Left lung (tissue), 10 donors: ENCODE data around the gene HOXA5. TPM values are rescaled to one million over a fixed set of nuclear protein-coding genes. Genes with fewer than 3 reads are reported as not detected.

ENCODE experiments used
- ATAC-seq: fragments of 200-7000 bp; cut with Tn5 transposase; one replicate; pipeline ENCODE4 v1.9.1; 2020; ENCODE audit warnings: moderate library complexity
- DNase-seq, 4 donors: peaks; one replicate each; pipeline ENCODE4 v3.0.0-alpha.2; 2013 to 2020
- H3K27ac ChIP-seq, 2 donors: fragments of 200-600 bp; sonication (generic) in 1 of 2; one replicate each; pipeline versions ENCODE4 v1.5.0 to v1.8.0; 2020 to 2021
- H3K27me3 ChIP-seq, 2 donors: fragments of 200-600 bp; sonication (generic) in 1 of 2; one replicate each; pipeline versions ENCODE4 v1.5.0 to v1.8.0; 2020 to 2021
- H3K36me3 ChIP-seq, 2 donors: fragments of 200-600 bp; sonication (generic) in 1 of 2; one replicate each; pipeline versions ENCODE4 v1.5.0 to v1.8.0; 2020 to 2021
- H3K4me1 ChIP-seq, 2 donors: fragments of 200-600 bp; one replicate each; pipeline ENCODE4 v1.8.0; 2021
- H3K4me3 ChIP-seq, 2 donors: fragments of 200-600 bp; sonication (generic) in 1 of 2; one replicate each; pipeline versions ENCODE4 v1.5.0 to v1.8.0; 2020 to 2021; ENCODE audit warnings: mild to moderate bottlenecking in 1 of 2
- H3K9me3 ChIP-seq, 2 donors: fragments of 200-600 bp; sonication (generic) in 1 of 2; one replicate each; pipeline versions ENCODE4 v1.5.0 to v1.8.0; 2020 to 2021
- CTCF ChIP-seq, 2 donors: fragments of 200-600 bp; sonication (generic) in 1 of 2; IDR thresholded peaks; one replicate each; pipeline versions ENCODE4 v1.5.0 to v1.8.0; 2021; ENCODE audit warnings: antibody characterized with exemption in 2 of 2
- intact Hi-C, 2 donors: fragments of 100-400 bp; cut with DNase I; formaldehyde crosslinking; loops; one replicate each; pipeline versions ENCODE4 v1.11.2 to v1.14.2; 2022
- polyA plus RNA-seq, 6 donors: library from polyadenylated mRNA; unstranded; fragments of 120-200 nt; gene quantifications; one replicate each; pipeline ENCODE4 v1.2.1, GENCODE V29; 2013; ENCODE audit not compliant: insufficient read length in 6 of 6
- total RNA-seq, 2 donors: library from RNA; stranded (reverse); fragmentation: NEBNext Ultra II Directional; extraction: Animal tissue kit (Norgen Biotek cat#: 25700); gene quantifications; one replicate each; pipeline ENCODE4 v1.2.1, GENCODE V29; 2021
- donor health status: DM: no; HTN: yes; CAD: no.
- donor health status: DM: no; HTN: no; CAD: no.

HOXA5 gene
- total and polyA plus RNA-seq, 8 donors: 16.1 to 94.7 (median 86.1) TPM

- no peak for TF ChIP-seq CTCF (IDR thresholded peaks at IDR 0.05)
- H3K4me1 ChIP-seq: peaks cover 0 to 5% of the 10 kb centered on the region in 2 donors
- no peaks in the 10 kb centered on the region for H3K36me3 ChIP-seq
- H3K27ac ChIP-seq: peak overlapping the region; percentile 71 to 90
- intact Hi-C loops: no loop called here
- H3K27me3 ChIP-seq: peaks cover 4 to 77% of the 10 kb centered on the region in 2 donors
- H3K9me3 ChIP-seq: no peaks in the 10 kb centered on the region
- ATAC-seq (peak; percentile 14), DNase-seq (peak; percentile 52 to 84 (median 76))
- H3K4me3 ChIP-seq: peak overlapping the region; percentile 32 to 42
Measured at GRCh38 chr7:27112955-27113949, 30.2 kb downstream of the HOXA5 start.

GRCh38 chr7:27112361-27112760 is 31.1 kb downstream of the HOXA5 start:
- Histone ChIP-seq H3K9me3 (no peaks in the 10 kb centered on the region), H3K27me3 (peaks cover 4 to 77% of the 10 kb centered on the region in 2 donors), H3K36me3 (no peaks in the 10 kb centered on the region), H3K27ac (peak overlapping the region; percentile 71 to 90), H3K4me3 (peak overlapping the region; percentile 32 to 42), H3K4me1 (peaks cover 0 to 5% of the 10 kb centered on the region in 2 donors)
- TF ChIP-seq CTCF (IDR thresholded peaks at IDR 0.05): no peak
- intact Hi-C loops: no loop called here
- no peak for DNase-seq
- no peak for ATAC-seq

- Histone ChIP-seq H3K9me3 (no peaks in the 10 kb centered on the region), H3K36me3 (no peaks in the 10 kb centered on the region), H3K4me3 (peak overlapping the region in 1 of 2 donors; percentile 42), H3K4me1 (peaks cover 2 to 5% of the 10 kb centered on the region in 2 donors), H3K27me3 (peaks cover 4 to 77% of the 10 kb centered on the region in 2 donors), H3K27ac (peak overlapping the region; percentile 25 to 90)
- no peak for DNase-seq
- intact Hi-C loops: no loop called here
- no peak for ATAC-seq
- no peak for TF ChIP-seq CTCF (IDR thresholded peaks at IDR 0.05)
Measured at GRCh38 chr7:27111751-27112277, 31.7 kb downstream of the HOXA5 start.

- H3K9me3 ChIP-seq: no peaks in the 10 kb centered on the region
- DNase-seq: no peak
- TF ChIP-seq CTCF (IDR thresholded peaks at IDR 0.05): no peak
- intact Hi-C loops: no loop called here
- peak overlapping the region; percentile 25 to 90 for H3K27ac ChIP-seq
- peaks cover 6 to 8% of the 10 kb centered on the region in 2 donors for H3K4me1 ChIP-seq
- H3K4me3 ChIP-seq: no peak overlapping the region
- peaks cover 10 to 77% of the 10 kb centered on the region in 2 donors for H3K27me3 ChIP-seq
- H3K36me3 ChIP-seq: no peaks in the 10 kb centered on the region
- ATAC-seq: no peak
Measured at GRCh38 chr7:27111042-27111750, 32.3 kb downstream of the HOXA5 start.
